ENCODE results near the gene ITGA4.

ITGA4 gene

GRCh38 chr2:181576431-181576830, 119.2 kb downstream of the ITGA4 start:
- no peak for FAIRE-seq

DNA sequence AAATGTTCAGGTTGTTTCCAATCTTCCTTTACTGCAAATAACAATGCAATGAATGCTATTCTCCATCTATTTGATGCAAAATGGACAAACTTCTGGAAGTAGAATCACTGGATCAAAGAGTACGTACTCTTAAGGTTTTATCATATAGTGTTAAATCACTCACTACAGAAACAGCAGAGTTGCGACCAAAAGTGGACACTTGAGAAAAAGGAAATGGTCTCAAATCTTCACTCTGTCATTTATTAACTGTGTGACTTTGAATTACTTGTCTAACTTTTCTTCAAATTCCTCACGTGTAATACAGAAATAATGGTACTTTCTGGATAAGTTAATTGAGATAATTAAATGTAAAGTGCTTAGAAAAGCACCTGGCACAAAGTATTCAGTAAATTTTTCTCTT, 121.6 kb downstream of the ITGA4 start:
- no peak for FAIRE-seq

DNA sequence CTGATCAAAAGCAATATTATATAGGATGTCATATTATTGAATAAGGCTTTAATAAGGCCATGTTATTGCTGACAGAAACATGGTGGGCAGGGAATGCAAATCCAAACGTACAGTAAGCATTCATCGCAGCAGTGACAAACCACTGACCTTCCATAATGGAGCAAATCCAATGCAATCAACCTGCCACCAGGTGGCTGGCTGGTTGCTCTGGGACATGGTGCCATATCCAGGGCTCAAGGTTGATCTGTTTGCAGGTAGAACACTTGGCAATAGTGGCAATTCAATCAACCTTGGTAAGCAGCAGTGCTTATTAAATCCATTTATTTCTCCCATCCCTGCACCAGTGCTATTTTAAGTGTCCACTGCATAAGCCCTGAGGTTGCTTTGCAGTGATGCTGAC, 124.3 kb downstream of the ITGA4 start:
- FAIRE-seq, result no peak

GRCh38 chr2:181585732-181586131, 128.5 kb downstream of the ITGA4 start:
- no peak for FAIRE-seq
